Endothelial cell of umbilical vein (primary cell): ENCODE results near the gene SLC1A3. TPM values are rescaled to one million over a fixed set of nuclear protein-coding genes. Genes with fewer than 3 reads are reported as not detected.

Experiments
- BruUV-seq: library from RNA; stranded (reverse); fragments of 400-500 nt; replicated peaks from 2 replicates; lab custom pipeline; 2021; lab: Mats Ljungman, UMichigan
- CTCF ChIA-PET: fragments of 300-600, 350-600 bp; sonication (Branson Sonifier 250); formaldehyde crosslinking; loops from one replicate; lab custom pipeline; 2021; ENCODE audit warnings: antibody characterized with exemption, inconsistent platforms; lab: Charles Lee
- POLR2A ChIA-PET: fragments of 300-600, 350-600 bp; sonication (Branson Sonifier 250); formaldehyde crosslinking; loops from one replicate; lab custom pipeline; 2021; ENCODE audit warnings: antibody characterized with exemption, inconsistent platforms; lab: Charles Lee
- DNase-seq: peaks from one replicate; pipeline ENCODE4 v3.0.0-alpha.2; 2011; ENCODE audit warnings: low read depth, low spot score
- FAIRE-seq: peaks from 2 replicates; lab custom pipeline; 2011; peaks lifted over from hg19 to GRCh38; lab: Jason Lieb, UNC
- H2AFZ ChIP-seq: 2 replicates; pipeline ENCODE4 v1.6.0; 2012; ENCODE audit warnings: low read depth, low read length, control low read depth, inconsistent platforms
- H3K27ac ChIP-seq: 2 replicates; pipeline ENCODE4 v1.5.1; 2011; ENCODE audit warnings: low read depth, mild to moderate bottlenecking, control low read depth, low read length, moderate library complexity; ENCODE audit not compliant: insufficient read depth
- H3K27me3 ChIP-seq, 2 experiments: 2 replicates each; pipeline versions ENCODE4 v1.6.0 to v1.6.1; 2011; ENCODE audit warnings: low read length in 2 of 2, mixed read lengths in 1 of 2; ENCODE audit not compliant: control insufficient read depth in 2 of 2, insufficient read depth in 2 of 2
- H3K36me3 ChIP-seq, 2 experiments: 2 replicates in 1 of 2; 3 replicates in 1 of 2; pipeline ENCODE4 v1.5.1; 2011; ENCODE audit warnings: low read length in 2 of 2, mild to moderate bottlenecking in 1 of 2, moderate library complexity in 1 of 2; ENCODE audit not compliant: control insufficient read depth in 2 of 2, insufficient read depth in 2 of 2; ENCODE audit errors: extremely low read depth in 1 of 2
- H3K4me1 ChIP-seq: 3 replicates; pipeline ENCODE4 v1.5.1; 2011; ENCODE audit warnings: mild to moderate bottlenecking, low read length; ENCODE audit not compliant: control insufficient read depth, insufficient read depth; ENCODE audit errors: extremely low read depth
- H3K4me2 ChIP-seq: 2 replicates; pipeline ENCODE4 v1.6.1; 2011; ENCODE audit warnings: low read length, control low read depth, mixed read lengths; ENCODE audit not compliant: insufficient read depth
- H3K4me3 ChIP-seq, 3 experiments: fragments of 200-600 bp in 1 of 3; sonication (generic), shearing (Covaris generic) in 1 of 3; replicated peaks in 1 of 3; 2 replicates each; pipeline ENCODE4 v1.5.1; 2011 to 2016; ENCODE audit warnings: control low read depth in 3 of 3, low read length in 3 of 3, mild to moderate bottlenecking in 2 of 3, inconsistent platforms in 1 of 3, low read depth in 1 of 3, moderate library complexity in 1 of 3; ENCODE audit not compliant: insufficient read depth in 1 of 3
- H3K79me2 ChIP-seq: 2 replicates; pipeline ENCODE4 v1.6.0; 2012; ENCODE audit warnings: low read length, inconsistent platforms; ENCODE audit not compliant: control insufficient read depth, insufficient read depth
- H3K9ac ChIP-seq: replicated peaks from 2 replicates; pipeline ENCODE3; 2011; ENCODE audit warnings: low read length, control low read depth; ENCODE audit not compliant: insufficient read depth; ENCODE audit errors: extremely low read depth
- H3K9me1 ChIP-seq: replicated peaks from 3 replicates; pipeline ENCODE4 v1.6.0; 2011; ENCODE audit warnings: mild to moderate bottlenecking, low read length; ENCODE audit not compliant: control insufficient read depth, insufficient read depth; ENCODE audit errors: extremely low read depth
- H3K9me3 ChIP-seq: replicated peaks from 2 replicates; pipeline ENCODE4 v1.5.1; 2012; ENCODE audit warnings: low read length, inconsistent platforms; ENCODE audit not compliant: control insufficient read depth, insufficient read depth
- H4K20me1 ChIP-seq: replicated peaks from 2 replicates; pipeline ENCODE3; 2011; ENCODE audit warnings: mild to moderate bottlenecking, low read length; ENCODE audit not compliant: control insufficient read depth, insufficient read depth; ENCODE audit errors: extremely low read depth
- EZH2 ChIP-seq: IDR thresholded peaks from 2 replicates; pipeline ENCODE4 v1.6.1; 2012; ENCODE audit warnings: borderline replicate concordance, low read depth, mild to moderate bottlenecking, moderate library complexity, low read length, inconsistent platforms; ENCODE audit not compliant: severe bottlenecking
- FOS ChIP-seq: IDR thresholded peaks from 2 replicates; pipeline ENCODE4 v1.6.1; 2011; ENCODE audit warnings: mild to moderate bottlenecking, low read length, moderate library complexity, borderline replicate concordance; ENCODE audit not compliant: insufficient read depth
- GATA2 ChIP-seq: IDR thresholded peaks from 2 replicates; pipeline ENCODE4 v1.7.0; 2011; ENCODE audit warnings: low read depth, mild to moderate bottlenecking, moderate library complexity, mixed read lengths, low read length; ENCODE audit not compliant: insufficient read length, insufficient read depth
- JUN ChIP-seq: IDR thresholded peaks from 2 replicates; pipeline ENCODE4 v1.6.1; 2011; ENCODE audit warnings: borderline replicate concordance, low read depth; ENCODE audit not compliant: insufficient read length, insufficient read depth
- MYC ChIP-seq: IDR thresholded peaks from one replicate; pipeline ENCODE4 v1.6.1; 2011; ENCODE audit warnings: mild to moderate bottlenecking, low read depth, low read length
- POLR2A ChIP-seq: IDR thresholded peaks from 2 replicates; pipeline ENCODE4 v1.6.1; 2012; ENCODE audit warnings: low read depth, mild to moderate bottlenecking, control low read depth, low read length
- POLR2AphosphoS5 ChIP-seq: IDR thresholded peaks from 2 replicates; pipeline ENCODE4 v1.6.1; 2012; ENCODE audit warnings: low read depth, mild to moderate bottlenecking, control low read depth, low read length, moderate library complexity; ENCODE audit not compliant: insufficient read depth
- dilution Hi-C: fragments of 300-500 bp; cut with MboI; formaldehyde crosslinking; loops from one replicate; pipeline ENCODE4 v1.15.0; 2019; ENCODE audit warnings: low sequenced_read_pairs; ENCODE audit not compliant: extremely low pct_ligation_motif_present
- intact Hi-C: fragments of 100-400 bp; cut with micrococcal nuclease; formaldehyde crosslinking; loops from one replicate; pipeline ENCODE4 v1.10.0; 2022
- polyA plus RNA-seq, 4 experiments: library from polyadenylated mRNA; depleted of rRNA in 3 of 4; stranded (reverse) in 3 of 4; unstranded in 1 of 4; fragments of >200 nt; gene quantifications; 2 replicates each; pipeline versions ENCODE4 v1.2.1 to v1.2.3, GENCODE V29; 2011 to 2012; ENCODE audit warnings: missing spikeins in 1 of 4
- total RNA-seq: library from RNA; stranded (reverse); gene quantifications from 2 replicates; pipeline ENCODE4 v1.2.3, GENCODE V29; 2021
- TF ChIP-seq, protein P1 (sequence below): IDR thresholded peaks from 2 replicates; pipeline ENCODE4 v1.6.1; 2011; ENCODE audit not compliant: insufficient read depth, insufficient read length
- TF ChIP-seq, protein P2 (sequence below), 2 donors: IDR thresholded peaks; 1 replicate in 1 of 2; 2 replicates in 1 of 2; pipeline ENCODE4 v1.5.1; 2011; ENCODE audit warnings: low read length in 2 of 2, mild to moderate bottlenecking in 2 of 2, moderate library complexity in 2 of 2, control low read depth in 1 of 2, inconsistent platforms in 1 of 2, low read depth in 1 of 2; ENCODE audit not compliant: insufficient read depth in 1 of 2; ENCODE audit errors: extremely low read depth in 1 of 2

SLC1A3 gene
- total and polyA plus RNA-seq, 2 donors (not counting 3 experiments of a cell fraction or from before 2014, with no cell fraction given), result 0.36 TPM; not detected in 1

DNA sequence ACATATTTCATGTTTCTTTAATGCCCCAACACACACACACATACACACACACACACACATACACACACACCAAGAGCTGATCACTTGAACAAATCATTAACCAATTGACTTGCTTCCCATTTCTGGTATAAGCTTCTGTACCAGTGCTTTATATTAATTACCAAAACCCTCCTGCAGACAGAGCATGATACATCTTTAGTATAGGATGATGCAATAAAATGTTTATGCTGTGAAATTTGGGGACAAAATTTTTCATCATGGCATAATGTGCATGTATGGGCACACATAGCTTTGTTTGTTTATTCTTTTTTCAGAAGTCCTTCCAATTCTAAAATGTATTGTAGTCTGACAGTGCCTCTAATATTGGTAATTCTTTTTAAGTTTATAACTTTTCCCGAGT, 34.5 kb downstream of the SLC1A3 start:
- no TSS peak for BruUV-seq
- no peak overlapping the region for H3K4me2 ChIP-seq
- H3K27me3 ChIP-seq, result no peaks in the 10 kb centered on the region
- no peak overlapping the region for H2AFZ ChIP-seq
- no peak overlapping the region for H3K4me3 ChIP-seq
- H4K20me1 ChIP-seq, result no peaks in the 10 kb centered on the region
- intact Hi-C loops (no loop called here), dilution Hi-C loops (no loop called here)
- H3K79me2 ChIP-seq, result no peaks in the 10 kb centered on the region
- FAIRE-seq (no peak), DNase-seq (no peak)
- POLR2A ChIA-PET, result no interaction called here
- no peak overlapping the region for H3K9ac ChIP-seq
- no peak overlapping the region for H3K27ac ChIP-seq
- no peaks in the 10 kb centered on the region for H3K4me1 ChIP-seq
- CTCF ChIA-PET, result interaction anchor here (0.6 to 1.8 kb wide), 2 partner anchors 19 to 200 kb away, joined by 3 to 4 read pairs; no protein-coding TSS in a partner anchor
- no peaks in the 10 kb centered on the region for H3K9me3 ChIP-seq
- TF ChIP-seq EZH2, result no peak
- TF ChIP-seq POLR2AphosphoS5, result no peak
- TF ChIP-seq, protein P1, sequence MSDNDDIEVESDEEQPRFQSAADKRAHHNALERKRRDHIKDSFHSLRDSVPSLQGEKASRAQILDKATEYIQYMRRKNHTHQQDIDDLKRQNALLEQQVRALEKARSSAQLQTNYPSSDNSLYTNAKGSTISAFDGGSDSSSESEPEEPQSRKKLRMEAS, result no peak
- no peak for TF ChIP-seq FOS
- TF ChIP-seq POLR2A, result no peak
- TF ChIP-seq JUN, result no peak
- TF ChIP-seq GATA2, result no peak
- TF ChIP-seq, protein P2, sequence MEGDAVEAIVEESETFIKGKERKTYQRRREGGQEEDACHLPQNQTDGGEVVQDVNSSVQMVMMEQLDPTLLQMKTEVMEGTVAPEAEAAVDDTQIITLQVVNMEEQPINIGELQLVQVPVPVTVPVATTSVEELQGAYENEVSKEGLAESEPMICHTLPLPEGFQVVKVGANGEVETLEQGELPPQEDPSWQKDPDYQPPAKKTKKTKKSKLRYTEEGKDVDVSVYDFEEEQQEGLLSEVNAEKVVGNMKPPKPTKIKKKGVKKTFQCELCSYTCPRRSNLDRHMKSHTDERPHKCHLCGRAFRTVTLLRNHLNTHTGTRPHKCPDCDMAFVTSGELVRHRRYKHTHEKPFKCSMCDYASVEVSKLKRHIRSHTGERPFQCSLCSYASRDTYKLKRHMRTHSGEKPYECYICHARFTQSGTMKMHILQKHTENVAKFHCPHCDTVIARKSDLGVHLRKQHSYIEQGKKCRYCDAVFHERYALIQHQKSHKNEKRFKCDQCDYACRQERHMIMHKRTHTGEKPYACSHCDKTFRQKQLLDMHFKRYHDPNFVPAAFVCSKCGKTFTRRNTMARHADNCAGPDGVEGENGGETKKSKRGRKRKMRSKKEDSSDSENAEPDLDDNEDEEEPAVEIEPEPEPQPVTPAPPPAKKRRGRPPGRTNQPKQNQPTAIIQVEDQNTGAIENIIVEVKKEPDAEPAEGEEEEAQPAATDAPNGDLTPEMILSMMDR (IDR thresholded peaks at IDR 0.05; ENCODE audit: extremely low read depth in 1 of 2, insufficient read depth in 1 of 2, low read depth in 1 of 2, low read length in 2 of 2), result no peak
- no peak for TF ChIP-seq MYC
- H3K9me1 ChIP-seq, result no peaks in the 10 kb centered on the region
- no peaks in the 10 kb centered on the region for H3K36me3 ChIP-seq
